ENCODE measurements around the gene ENTPD8.

DNA sequence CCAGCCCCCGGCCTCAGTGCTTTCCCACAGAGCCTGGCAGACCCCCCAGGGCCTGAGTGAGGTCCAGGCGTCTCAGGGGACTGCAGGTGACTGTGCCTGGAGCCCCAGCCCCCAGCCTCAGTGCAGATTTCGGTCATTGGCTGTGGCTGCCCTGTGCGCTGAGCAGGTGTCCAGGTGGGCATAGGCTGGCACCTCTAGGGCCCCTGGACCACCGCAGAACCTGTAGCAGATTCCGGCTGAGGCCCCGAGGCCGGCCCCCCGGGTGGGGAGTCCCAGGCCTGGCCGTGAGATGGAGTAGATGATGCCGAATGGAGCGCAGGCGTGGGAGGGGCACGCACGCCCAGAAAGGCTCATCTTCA lies 30.3 kb downstream of the ENTPD8 start:
- TF ChIP-seq, protein P1, sequence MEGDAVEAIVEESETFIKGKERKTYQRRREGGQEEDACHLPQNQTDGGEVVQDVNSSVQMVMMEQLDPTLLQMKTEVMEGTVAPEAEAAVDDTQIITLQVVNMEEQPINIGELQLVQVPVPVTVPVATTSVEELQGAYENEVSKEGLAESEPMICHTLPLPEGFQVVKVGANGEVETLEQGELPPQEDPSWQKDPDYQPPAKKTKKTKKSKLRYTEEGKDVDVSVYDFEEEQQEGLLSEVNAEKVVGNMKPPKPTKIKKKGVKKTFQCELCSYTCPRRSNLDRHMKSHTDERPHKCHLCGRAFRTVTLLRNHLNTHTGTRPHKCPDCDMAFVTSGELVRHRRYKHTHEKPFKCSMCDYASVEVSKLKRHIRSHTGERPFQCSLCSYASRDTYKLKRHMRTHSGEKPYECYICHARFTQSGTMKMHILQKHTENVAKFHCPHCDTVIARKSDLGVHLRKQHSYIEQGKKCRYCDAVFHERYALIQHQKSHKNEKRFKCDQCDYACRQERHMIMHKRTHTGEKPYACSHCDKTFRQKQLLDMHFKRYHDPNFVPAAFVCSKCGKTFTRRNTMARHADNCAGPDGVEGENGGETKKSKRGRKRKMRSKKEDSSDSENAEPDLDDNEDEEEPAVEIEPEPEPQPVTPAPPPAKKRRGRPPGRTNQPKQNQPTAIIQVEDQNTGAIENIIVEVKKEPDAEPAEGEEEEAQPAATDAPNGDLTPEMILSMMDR (IDR thresholded peaks at IDR 0.05; ENCODE audit: low read depth, low read length), result no peak
- no peak for TF ChIP-seq EZH2phosphoT487 (IDR thresholded peaks at IDR 0.05; ENCODE audit: low read depth)
